Esophagus squamous epithelium (tissue), 4 donors: ENCODE data around the gene FHAD1.

Experiments
- POLR2A ChIP-seq, 4 donors: fragments of 450-650 bp; IDR thresholded peaks; one replicate each; pipeline ENCODE4 v1.6.1; 2017; ENCODE audit warnings: antibody characterized with exemption in 4 of 4, mild to moderate bottlenecking in 4 of 4, moderate library complexity in 3 of 4
- TF ChIP-seq, protein P1 (sequence below), 6 experiments: fragments of 450-650 bp in 4 of 6; fragments of 200-600 bp in 2 of 6; sonication (generic) in 2 of 6; IDR thresholded peaks; one replicate each; pipeline ENCODE4 v1.5.1; 2016 to 2019; ENCODE audit warnings: antibody characterized with exemption in 6 of 6, mild to moderate bottlenecking in 4 of 6, moderate library complexity in 4 of 6

DNA sequence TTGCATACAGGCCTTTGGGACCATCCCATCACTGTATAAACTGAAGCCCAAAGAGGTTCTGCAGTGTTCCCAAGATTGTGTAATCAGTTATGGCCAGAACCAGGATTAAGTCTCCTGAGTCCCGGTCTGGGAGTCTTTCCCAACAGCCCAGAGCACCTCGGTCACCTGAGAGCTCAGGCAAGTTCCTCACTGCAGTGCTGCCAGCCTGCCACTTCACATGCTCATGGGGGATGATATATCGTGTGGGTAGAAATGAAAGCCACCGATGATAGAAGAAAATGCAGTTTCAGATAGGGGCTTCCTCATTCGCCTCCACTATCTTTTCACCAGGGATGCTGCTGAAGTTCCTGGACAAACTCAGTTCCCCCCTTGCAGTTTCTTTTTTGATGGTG is 30.4 kb downstream of the FHAD1 start:
- TF ChIP-seq, protein P1, sequence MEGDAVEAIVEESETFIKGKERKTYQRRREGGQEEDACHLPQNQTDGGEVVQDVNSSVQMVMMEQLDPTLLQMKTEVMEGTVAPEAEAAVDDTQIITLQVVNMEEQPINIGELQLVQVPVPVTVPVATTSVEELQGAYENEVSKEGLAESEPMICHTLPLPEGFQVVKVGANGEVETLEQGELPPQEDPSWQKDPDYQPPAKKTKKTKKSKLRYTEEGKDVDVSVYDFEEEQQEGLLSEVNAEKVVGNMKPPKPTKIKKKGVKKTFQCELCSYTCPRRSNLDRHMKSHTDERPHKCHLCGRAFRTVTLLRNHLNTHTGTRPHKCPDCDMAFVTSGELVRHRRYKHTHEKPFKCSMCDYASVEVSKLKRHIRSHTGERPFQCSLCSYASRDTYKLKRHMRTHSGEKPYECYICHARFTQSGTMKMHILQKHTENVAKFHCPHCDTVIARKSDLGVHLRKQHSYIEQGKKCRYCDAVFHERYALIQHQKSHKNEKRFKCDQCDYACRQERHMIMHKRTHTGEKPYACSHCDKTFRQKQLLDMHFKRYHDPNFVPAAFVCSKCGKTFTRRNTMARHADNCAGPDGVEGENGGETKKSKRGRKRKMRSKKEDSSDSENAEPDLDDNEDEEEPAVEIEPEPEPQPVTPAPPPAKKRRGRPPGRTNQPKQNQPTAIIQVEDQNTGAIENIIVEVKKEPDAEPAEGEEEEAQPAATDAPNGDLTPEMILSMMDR (IDR thresholded peaks at IDR 0.05): no peak
- TF ChIP-seq POLR2A (IDR thresholded peaks at IDR 0.05): no peak
